DMS 273 treated with DMSO at 0.1 percent for 48 hours (cell line): ENCODE data around the gene ERF.
A peak's percentile ranks its signal among the peaks of the same experiment; 100 is the strongest.

Source experiments
- DNase-seq: peaks from one replicate; lab custom pipeline; 2025; lab: John Stamatoyannopoulos, UW

Gene ERF

GRCh38 chr19:42239544-42240220, 15.2 kb downstream of the ERF start:
- DNase-seq, result no peak

GRCh38 chr19:42235181-42235580, 19.7 kb downstream of the ERF start:
- DNase-seq, result no peak

GRCh38 chr19:42234364-42234763, 20.6 kb downstream of the ERF start:
- DNase-seq, result no peak

GRCh38 chr19:42233678-42234292, 21.1 kb downstream of the ERF start:
- no peak for DNase-seq

GRCh38 chr19:42233106-42233505, 21.8 kb downstream of the ERF start:
- no peak for DNase-seq

GRCh38 chr19:42232435-42232834, 22.5 kb downstream of the ERF start:
- DNase-seq, result no peak

- DNase-seq, result no peak
Observed at GRCh38 chr19:42230571-42230970, 24.4 kb downstream of the ERF start.

- DNase-seq, result no peak
Observed at GRCh38 chr19:42229855-42230351, 25.0 kb downstream of the ERF start.

- no peak for DNase-seq
Observed at GRCh38 chr19:42229301-42229854, 25.6 kb downstream of the ERF start.

- no peak for DNase-seq
Observed at GRCh38 chr19:42228641-42229040, 26.3 kb downstream of the ERF start.

- no peak for DNase-seq
Observed at GRCh38 chr19:42226886-42227285, 28.0 kb downstream of the ERF start.

GRCh38 chr19:42225718-42226292, 29.1 kb downstream of the ERF start:
- DNase-seq, result no peak

- no peak for DNase-seq
Observed at GRCh38 chr19:42224940-42225717, 29.8 kb downstream of the ERF start.

- no peak for DNase-seq
Observed at GRCh38 chr19:42220751-42221097, 34.2 kb downstream of the ERF start.

- DNase-seq, result peak; percentile 94
Observed at GRCh38 chr19:42219812-42220750, 34.8 kb downstream of the ERF start, which contains the start of gene ZNF526. Gene ZNF526 (plus strand): TSS chr19:42220312. CDS start chr19:42224404, 4,092 bp downstream.

GRCh38 chr19:42217520-42218437, 37.1 kb downstream of the ERF start, which contains the start of gene DEDD2:
Gene DEDD2 (minus strand): TSS chr19:42217677. CDS start chr19:42217007, 670 bp downstream.
- peak; percentile 86 for DNase-seq

GRCh38 chr19:42216653-42217519, 38.0 kb downstream of the ERF start:
- no peak for DNase-seq

- DNase-seq, result no peak
Observed at GRCh38 chr19:42214810-42215485, 40.0 kb downstream of the ERF start.
